Measurements from ENCODE around the gene TRPM3.
"Not testable (repeated sequence)": the region's sequence is repeated elsewhere in the genome, so short reads cannot be mapped to it uniquely, and the experiment has no call there.

Gene TRPM3

DNA sequence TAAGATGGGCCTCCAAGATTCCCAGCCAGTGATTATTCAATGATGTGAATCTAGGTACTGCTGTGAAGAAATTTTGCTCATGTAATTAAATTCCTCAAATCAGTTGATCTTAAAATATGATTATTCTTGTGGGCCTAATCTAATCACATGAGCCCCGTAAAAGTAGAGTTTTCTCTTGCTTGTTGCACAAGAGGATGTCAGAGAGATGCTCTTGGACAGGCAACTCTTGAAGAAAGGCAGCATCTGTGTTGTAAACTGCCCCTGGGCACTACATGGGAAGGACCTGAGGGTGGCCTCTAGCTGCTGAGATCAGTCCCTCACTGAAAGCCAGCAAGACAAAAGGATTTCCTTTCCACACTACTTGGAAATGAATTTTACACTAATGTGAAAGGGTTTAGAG lies 132.9 kb downstream of the TRPM3 start:
- no peak for DNase-seq

DNA sequence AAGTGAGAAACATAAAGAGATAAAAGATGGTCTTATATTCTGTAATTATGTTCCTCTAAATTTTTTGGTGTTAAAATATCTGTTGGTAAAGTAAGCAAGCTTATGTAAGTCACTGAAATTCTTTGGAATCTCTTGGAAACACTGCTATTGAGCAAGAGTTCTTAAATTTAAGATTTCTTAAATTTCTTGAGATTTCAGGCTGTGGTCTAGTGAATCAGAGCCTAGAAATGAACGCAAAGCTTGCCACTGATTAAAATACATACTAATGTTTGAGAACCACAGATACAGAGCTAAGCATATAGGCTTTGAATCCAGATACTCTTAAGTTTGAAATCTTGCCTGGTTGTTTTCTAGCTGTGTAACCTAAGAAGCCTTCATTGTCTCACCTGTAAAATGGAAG lies 133.4 kb downstream of the TRPM3 start:
- DNase-seq: no peak

DNA sequence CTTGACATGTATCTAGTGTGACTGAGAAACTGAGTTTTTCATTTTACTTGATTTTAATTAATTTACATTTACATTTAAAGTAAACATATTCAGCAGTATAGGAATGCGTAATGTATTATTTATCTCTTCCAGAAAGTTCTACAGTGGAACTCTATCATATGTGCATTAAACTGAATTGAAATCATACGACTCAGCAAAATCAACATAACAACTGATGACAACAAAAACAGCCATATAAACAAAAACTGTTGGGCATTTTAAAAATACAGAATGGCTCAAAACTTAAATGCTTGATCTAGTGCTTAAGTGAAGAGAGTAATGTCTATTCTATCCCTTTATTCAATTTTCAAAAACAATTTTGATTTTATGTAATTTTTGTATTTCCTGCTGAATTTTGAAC lies 134.4 kb downstream of the TRPM3 start:
- no peak for DNase-seq

DNA sequence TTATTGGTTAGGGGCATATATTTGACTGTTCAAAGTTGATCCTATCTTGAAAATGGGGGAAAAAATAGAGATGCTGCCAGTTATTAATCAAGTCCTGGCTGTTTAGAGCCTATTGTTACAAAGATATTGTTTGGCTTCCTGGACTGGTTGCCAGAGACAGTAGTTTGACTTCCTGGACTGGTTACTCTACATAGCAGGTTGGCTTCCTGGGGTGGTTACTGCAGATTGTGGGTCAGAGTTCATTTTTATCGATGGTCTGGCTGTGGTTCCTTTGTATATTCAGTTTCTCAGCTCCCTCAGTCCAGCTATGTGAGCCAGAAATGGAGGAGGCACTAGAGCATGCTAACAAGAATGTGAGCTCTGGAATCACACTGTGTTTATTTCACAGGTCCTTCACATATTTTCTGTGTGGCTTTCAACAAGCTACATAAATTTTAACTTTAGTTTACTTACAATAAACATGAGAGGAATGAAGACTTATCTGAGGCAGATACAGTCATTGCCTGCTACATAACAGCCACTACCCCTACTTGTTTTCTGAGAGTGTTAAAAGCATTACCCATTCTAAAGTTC lies 137.6 kb downstream of the TRPM3 start:
- no peak for DNase-seq

DNA sequence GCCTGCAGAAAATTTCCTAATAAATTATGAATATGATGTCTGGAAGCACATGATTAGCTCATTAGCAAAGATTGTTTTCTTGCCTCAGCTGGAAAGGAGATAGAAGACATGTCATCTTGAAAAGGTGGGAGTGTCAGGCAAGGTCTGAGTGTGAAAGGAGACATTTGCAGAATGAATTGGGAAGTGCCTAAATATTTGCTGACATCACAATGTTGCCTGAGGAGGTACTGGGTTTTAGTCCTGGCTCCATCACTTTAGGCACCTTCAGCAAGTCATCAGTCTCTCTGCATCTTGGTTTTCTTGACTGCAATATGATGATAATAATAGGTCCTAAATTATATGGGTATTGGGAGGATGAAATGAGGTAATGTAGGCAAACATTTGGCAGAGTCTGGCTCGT lies 140.1 kb downstream of the TRPM3 start:
- DNase-seq: no peak

DNA sequence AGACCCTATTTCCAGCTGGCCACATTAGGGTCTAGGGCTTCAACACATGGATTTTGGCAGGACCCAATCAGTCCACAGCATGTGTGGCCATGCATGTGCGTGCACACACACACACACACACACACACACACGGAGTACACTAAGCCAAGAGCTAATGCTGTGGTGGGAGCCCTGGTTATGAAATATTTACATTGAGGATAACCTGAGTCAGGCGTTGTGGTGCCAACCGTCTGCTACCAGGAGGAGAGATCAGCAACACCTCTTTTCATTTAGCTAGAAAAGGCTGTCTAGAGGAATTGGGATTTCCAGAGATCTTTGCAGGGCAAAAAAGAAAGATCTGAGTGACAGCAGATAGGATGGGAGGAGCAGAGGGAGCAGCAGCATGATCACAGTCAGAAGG lies 141.5 kb downstream of the TRPM3 start:
- DNase-seq: no peak

DNA sequence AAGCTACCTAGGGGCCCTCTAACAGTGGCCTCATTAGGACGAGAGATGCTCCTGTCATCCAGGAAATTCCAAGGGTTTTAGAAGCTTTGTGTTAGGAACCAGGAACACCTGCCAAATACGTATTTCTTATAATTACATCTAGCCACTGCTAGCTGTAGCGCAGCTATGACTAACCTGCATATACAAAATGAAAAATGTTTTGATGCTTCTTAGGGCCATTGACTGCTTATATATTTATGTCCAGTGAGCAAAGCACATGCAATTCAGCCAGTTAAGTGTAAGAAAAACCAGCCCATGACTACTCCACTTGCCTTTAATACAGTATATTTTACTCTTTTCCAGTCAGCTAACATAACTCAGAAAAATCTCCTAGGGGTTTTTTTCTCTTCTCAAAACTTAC lies 143.3 kb downstream of the TRPM3 start:
- no peak for DNase-seq

DNA sequence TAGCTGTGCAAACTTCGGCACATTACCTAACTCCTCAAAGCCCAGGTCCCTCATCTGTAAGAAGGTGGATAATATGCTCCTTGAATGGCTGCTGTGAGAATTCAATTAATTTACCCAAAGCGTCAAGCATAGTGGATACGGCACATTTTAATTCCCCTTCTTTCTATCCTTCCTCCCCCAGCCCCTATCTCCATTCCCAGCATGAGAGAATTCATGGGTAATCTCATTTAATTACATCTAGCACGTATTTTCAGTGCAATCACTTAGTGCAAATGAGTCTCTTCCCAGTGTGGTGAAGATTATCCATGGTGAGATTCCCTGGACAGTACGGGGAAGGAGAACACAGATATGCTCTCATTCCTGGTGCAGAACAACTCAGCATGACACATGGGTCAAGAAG lies 145.6 kb downstream of the TRPM3 start:
- no peak for DNase-seq

DNA sequence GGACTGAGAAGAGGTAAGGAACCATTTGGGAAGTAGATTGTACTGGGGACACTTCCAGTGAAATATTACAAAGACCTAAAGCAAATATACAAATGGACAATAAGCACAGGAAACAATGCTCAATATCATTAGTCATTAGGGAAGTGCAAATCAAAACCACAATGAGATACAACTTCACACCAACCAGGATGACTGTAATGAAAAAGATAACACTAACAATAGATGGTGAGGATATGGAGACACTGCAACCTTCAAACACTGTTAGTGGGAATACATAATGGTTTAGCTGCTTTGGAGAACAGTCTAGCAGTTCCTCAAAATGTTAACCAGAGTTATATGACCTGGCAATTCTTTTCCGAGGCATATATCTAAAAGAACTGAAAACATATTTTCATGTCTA lies 149.7 kb downstream of the TRPM3 start:
- DNase-seq: no peak

DNA sequence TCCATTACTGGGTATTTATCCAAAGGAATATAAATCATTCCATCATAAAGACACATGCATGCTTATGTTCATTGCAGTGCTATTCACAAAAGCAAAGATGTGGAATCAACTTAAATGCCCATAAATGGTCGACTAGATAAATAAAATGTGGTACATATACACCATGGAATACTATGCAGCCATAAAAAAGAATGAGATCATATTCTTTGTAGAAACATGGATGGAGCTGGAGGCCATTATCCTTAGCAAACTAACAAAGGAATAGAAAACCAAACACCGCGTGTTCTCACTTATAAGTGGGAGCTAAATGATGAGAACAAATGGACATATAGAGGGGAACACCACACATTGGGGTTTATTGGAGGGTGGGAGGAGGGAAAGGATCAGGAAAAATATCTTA lies 155.0 kb downstream of the TRPM3 start:
- DNase-seq: not testable (repeated sequence)

DNA sequence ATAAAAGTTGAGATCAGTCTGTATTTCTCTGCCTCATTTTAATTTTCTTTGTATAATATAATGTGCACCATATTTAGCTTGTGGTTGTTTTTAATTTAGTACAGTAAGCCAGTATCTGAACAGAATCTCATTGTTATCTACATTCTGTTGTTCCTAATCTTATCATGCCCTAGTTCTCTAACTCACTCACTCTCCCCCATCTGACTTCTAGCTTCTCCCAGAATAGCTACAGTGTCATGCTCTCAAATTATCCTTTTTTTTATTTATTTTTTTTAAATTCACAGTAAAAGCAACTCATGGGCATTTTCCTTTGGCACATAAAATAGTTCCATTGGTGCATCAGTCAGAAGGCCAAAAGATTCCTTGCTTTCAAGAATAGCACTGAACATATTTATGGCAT lies 156.6 kb downstream of the TRPM3 start:
- no peak for DNase-seq

DNA sequence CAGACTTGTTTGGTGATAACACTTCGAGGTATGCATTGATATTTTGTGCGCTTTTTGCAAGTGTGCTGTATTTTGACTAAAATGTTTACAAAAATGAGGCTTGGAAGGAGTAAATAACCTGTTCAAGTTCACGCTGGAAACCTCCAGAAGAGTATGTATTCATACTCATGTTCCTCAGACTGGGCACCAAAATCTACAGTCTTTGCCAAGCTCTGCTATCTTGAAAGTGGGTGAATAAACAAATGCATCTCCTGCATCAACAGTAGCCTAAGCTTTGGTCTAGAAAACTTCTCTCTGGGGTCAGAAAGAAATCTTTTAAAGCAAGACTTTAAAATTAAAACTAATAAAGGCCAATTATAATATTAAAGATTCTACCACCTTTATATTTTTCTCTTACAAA lies 157.9 kb downstream of the TRPM3 start:
- no peak for DNase-seq

DNA sequence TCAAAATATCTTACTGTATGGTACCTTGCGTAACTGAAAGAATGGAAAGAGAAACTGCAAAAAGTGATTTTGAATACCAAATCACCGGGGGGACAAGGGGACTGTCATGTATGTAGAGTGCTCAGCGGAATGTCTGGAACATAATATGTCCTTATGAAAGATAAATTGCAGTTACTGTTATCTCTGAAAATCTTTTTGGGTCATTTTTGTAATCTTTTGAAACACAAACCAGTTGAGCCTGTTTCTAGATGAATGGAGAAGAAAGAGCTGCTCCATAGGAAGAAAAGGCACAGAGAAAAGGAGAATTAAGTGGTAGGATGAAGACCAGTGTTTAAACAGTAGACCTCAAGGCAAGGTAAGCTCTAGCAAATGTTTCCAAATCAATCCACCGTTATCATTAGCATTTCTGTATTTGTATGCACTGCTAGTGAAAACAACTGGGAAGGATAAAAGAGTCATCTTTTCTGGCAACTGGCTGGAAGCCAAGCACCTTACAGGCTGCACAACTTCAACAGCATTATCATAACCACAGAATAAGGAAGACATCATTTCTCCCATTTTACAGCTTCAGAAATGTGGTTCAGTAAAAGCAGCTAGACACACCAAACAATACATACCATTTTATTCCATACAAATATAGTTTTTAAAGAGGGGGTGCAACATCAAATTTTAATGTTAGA lies 158.5 kb downstream of the TRPM3 start:
- no peak for DNase-seq

DNA sequence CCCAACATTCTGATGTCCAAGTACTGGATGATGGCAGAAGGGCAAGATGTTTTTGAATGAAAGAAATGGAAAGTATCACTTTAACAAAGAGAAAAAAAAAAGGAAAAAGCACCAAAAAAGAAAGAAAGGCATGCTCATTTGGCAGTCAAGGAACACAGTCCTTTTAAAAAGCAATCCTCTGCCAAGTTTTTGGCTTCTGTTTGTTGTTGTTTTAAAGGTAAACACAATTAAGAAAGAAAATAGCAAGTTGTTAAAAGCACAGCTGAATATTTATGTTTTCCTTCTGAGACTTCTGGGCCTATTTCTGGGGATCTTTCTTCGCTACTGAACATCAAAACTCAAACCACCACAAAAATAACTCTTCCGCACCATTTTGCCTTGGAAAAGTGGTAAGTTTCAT lies 162.1 kb downstream of the TRPM3 start:
- no peak for DNase-seq

DNA sequence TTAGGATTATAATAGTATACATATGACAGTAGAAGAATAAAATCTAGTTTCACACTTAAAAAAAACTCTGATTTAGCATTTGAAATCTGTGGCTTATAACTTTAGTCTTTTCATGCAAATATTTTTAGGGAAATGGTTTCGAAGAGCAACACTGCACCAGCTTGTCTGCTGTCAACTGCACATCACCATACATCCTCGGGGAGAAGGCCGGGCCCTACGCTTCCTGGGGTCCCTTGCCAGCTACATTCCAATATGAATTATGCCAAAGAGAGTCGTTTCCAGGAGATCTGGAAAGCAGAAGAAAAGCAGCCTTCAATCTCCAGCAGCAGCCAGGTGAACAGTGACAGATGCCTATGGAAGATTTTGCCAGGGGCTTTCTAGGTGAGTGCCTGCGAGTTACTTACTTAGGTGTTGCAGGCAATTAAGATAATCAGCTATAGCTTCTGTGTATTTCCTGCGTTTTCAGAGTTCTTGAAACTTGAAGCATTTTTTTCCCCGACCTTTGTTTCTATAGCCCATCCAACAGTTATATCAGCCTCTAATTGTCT lies 166.8 kb downstream of the TRPM3 start:
- DNase-seq: no peak

DNA sequence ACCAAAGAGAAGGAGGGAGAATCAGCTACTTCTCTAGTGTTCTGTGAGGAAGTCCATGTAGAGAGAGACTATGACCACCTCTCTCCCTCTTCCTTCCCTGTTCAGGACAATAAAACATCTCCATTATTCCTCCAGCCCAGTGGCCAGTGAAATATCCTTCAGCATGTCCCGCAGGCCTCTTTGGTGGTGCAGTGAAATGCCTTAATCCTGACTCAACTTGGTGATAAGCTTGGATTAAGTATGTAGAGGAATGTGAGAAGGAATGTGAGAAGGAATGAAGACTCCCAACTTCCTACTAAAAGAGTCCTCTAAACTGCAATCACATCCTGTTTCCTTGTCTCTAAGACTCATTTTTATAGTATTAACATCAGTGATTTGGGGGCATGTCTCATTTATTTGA lies 167.3 kb downstream of the TRPM3 start:
- DNase-seq: no peak

DNA sequence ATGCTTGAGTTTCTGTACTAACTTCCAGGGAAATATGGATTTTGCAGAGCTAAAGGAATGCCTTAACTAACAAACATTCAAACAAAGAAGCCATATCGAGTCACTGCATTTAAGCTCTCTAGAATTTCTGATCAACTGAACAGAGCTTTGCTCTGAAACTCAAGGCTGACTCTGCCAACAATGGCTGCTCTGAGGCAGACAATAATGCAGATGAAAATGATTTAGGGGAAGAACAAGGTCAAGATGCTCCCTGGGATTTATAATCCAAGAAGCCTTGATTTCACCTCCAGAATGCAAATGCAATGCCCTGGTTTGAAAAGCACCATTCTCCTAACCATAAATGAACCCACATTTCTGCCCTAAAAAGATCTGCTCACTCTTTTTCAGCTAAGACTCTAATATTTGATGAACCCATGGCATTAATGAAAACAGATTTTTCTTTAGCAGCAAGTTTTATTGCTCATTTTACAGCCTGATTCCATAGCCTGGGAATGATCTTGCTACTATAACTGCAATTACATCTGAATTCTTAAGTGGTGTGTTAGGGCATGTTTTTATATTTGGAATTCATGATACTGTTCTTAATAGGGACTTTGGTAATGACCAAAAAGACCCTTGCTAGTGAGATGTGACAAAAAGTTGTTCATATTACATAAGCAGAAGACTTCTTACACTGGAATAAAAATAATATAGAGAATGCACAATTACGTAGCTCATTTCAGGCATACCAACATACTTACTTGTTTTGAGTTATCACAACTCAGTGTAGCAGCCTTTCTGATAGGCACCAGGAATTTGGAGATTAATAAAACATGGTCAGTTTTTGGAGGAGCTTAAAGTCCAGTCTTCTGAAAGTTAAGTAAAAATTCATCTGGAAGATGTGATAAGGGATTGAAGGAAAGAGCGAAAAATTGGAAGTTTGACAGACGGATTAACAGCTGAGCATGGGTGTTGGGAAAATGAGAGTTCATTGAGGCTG lies 169.4 kb downstream of the TRPM3 start:
- DNase-seq: no peak

DNA sequence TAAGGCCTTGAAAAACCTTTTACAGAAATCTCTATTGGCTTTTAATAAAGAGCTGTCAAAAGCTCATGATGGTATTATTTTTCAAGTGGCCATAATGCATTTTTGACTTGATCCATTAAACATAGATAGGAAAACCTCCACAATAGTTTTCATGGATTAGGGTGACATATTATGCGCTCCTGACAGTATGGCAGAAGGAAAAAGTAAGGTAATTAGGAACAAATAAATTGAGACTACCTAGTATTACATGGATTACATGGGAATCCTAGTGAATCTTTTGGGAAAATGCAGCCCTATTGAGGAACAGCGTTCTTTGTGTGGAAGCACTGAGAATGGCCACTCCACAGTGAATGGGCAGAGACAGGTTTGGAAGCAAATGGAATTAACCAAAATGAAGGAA lies 171.2 kb downstream of the TRPM3 start:
- no peak for DNase-seq

DNA sequence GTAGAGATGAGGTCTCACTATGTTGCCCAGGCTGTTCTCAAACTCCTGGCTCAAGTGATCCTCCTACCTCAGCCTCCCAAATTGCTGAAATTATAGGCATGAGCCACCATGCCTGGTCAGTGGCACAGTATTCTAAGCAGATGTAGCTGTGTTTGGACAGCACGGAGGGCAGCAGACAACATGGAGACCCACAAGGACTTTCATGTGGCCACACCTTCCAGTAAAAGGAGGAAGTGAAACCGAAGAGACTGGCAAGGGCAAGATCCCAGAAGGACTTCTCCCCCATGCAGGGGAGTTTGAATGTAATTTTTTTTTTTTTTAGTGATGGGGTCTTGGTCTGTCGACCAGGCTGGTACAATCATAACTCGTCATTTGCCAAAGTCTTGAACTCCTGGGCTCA lies 172.2 kb downstream of the TRPM3 start:
- peak in 2 of 3 donors; percentile 3 to 9 for DNase-seq

DNA sequence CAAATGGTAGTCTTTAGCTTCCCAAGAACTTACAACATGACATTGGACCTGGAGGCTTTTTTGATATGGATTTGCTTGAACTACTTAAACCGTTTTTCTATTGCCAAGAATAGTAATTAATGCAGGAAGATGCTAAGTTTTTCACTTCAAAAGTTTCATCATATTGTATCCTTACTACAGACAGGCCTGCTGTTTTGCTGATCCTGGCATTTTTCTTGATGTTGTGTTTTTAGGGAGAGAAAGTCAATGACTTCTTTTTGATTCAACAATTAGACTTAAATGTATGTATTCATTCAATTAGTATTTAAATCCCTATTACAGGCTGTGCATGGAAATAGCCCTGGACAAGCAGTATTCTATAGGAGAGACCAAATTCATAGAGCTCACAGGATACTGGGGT lies 172.7 kb downstream of the TRPM3 start:
- DNase-seq: no peak

DNA sequence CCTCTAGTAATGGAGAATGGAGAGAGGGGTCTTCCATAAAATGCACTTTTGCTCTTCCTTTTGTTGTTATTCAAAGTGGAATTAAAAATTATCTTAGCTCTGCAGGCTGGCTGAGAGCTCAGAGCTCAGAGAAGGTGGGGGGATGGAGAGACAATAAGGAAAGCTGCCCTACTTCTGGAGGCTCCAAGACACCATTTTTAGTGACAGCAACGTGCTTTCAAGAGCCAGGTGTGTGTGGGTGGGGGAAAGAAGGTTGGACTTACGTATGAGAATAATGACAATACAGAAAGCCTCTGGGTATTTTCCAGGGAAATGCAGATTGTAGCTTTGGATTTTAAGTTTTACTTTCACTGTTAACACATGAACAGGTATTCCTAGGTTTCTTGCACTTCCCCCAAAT lies 173.9 kb downstream of the TRPM3 start:
- DNase-seq: no peak

DNA sequence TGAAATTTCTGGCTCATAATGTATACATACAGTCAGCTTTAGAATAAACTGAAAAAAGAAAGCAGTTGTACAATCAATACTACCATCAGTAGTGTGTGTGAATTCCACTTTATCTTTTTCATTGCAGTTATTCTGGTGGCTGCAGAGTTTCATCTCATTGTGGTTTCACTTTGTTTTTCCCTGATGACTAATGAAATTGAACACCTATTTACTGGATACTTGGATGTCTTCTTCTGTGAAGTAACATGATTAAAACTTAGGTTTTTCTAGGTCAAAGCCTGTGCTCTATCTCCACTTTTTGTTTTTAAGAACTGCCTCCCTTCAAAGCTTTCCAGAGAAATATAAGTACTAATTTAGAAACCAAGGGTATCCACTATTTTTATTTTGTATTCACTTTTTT lies 174.3 kb downstream of the TRPM3 start:
- no peak for DNase-seq

DNA sequence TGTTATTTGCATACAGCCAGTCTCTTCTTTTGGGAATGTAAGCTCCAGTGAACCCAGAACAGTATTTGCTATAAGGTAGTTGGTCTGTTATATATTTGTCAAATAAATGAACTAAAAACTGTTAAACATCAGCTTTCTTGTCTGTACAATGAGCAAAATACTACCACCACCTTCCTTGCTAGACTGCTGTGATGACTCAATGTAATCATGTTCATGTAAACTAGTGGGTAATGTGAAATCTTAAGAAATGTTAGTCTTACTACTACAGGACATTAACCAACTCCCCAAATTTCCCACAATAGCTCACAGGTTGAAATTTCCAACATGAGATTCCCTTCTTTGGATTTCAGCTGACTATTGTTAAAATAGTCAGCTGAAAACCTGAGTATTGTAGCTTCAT lies 176.1 kb downstream of the TRPM3 start:
- no peak for DNase-seq

DNA sequence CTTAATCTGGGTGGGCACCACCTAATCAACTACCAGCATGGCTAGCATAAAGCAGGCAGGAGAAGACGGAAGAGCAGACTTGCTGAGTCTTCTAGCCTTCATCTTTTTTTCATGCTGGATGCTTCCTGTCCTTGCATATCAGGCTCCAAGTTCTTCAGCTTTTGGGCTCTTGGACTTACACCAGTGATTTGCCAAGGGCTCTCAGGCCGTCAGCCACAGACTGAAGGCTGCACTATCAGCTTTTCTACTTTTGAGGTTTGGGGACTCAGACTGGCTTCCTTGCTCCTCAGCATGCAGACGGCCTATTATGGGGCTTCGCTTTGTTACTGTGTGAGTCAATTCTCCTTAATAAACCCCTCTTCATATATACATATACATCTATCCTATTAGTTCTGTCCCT lies 180.2 kb downstream of the TRPM3 start:
- DNase-seq: no peak
